SK-N-MC (cell line): Measurements from ENCODE around the gene HUNK.

Experiments
- EZH2 ChIP-seq: fragments of 200-600 bp; sonication (generic); IDR thresholded peaks from one replicate; pipeline ENCODE4 v1.6.1; 2017; ENCODE audit warnings: antibody characterized with exemption
- POLR2AphosphoS5 ChIP-seq: IDR thresholded peaks from 2 replicates; pipeline ENCODE4 v1.6.1; 2012; ENCODE audit warnings: mild to moderate bottlenecking, low read depth, low read length, borderline replicate concordance

- TF ChIP-seq EZH2: no peak
- no peak for TF ChIP-seq POLR2AphosphoS5
Observed at GRCh38 chr21:31986035-31986856, 113.4 kb downstream of the HUNK start.
